GM23338 (cell line): Measurements from ENCODE around the gene ACTR5. TPM values are rescaled to one million over a fixed set of nuclear protein-coding genes. Genes with fewer than 3 reads are reported as not detected.

Experiments used
- ATAC-seq: fragments of 200-7000 bp; cut with Tn5 transposase; 3 replicates; pipeline ENCODE4 v1.9.1; 2020
- DNase-seq: peaks from one replicate; pipeline ENCODE4 v3.0.0-alpha.2; 2015; ENCODE audit warnings: low spot score
- H2AFZ ChIP-seq: fragments of 200-600 bp; sonication (generic); 2 replicates; pipeline ENCODE4 v1.8.0; 2016; ENCODE audit warnings: antibody characterized with exemption, mild to moderate bottlenecking, moderate library complexity
- H3F3A ChIP-seq: fragments of 200-600 bp; sonication (generic); replicated peaks from 2 replicates; pipeline ENCODE4 v1.8.0; 2017; ENCODE audit warnings: antibody characterized with exemption, mixed run types, low read depth
- H3K27ac ChIP-seq: fragments of 200-600 bp; sonication (generic); 2 replicates; pipeline ENCODE4 v1.6.1; 2016; ENCODE audit warnings: low read depth
- H3K27me3 ChIP-seq: fragments of 200-600 bp; sonication (generic); 2 replicates; pipeline ENCODE4 v1.8.0; 2016; ENCODE audit warnings: mild to moderate bottlenecking, mixed run types, moderate library complexity; ENCODE audit not compliant: insufficient read depth
- H3K36me3 ChIP-seq: fragments of 200-600 bp; sonication (generic); 2 replicates; pipeline ENCODE4 v1.8.0; 2016; ENCODE audit warnings: mild to moderate bottlenecking; ENCODE audit not compliant: insufficient read depth
- H3K4me1 ChIP-seq: fragments of 200-600 bp; sonication (generic); 2 replicates; pipeline ENCODE4 v1.8.0; 2016; ENCODE audit warnings: mild to moderate bottlenecking, moderate library complexity; ENCODE audit not compliant: insufficient read depth
- H3K4me2 ChIP-seq: fragments of 200-600 bp; sonication (generic); 2 replicates; pipeline ENCODE4 v1.7.1; 2017; ENCODE audit warnings: mixed run types
- H3K4me3 ChIP-seq: fragments of 200-600 bp; sonication (generic); 2 replicates; pipeline ENCODE4 v1.6.1; 2016; ENCODE audit warnings: mixed run types
- H3K79me2 ChIP-seq: fragments of 200-600 bp; sonication (generic); replicated peaks from 2 replicates; pipeline ENCODE4 v1.8.0; 2017; ENCODE audit warnings: mild to moderate bottlenecking; ENCODE audit not compliant: insufficient read depth
- H3K9me2 ChIP-seq: fragments of 200-600 bp; sonication (generic); 2 replicates; pipeline ENCODE4 v1.8.0; 2017; ENCODE audit not compliant: insufficient read depth
- H4K20me1 ChIP-seq: fragments of 200-600 bp; sonication (generic); replicated peaks from 2 replicates; pipeline ENCODE4 v1.8.0; 2017; ENCODE audit warnings: mild to moderate bottlenecking; ENCODE audit not compliant: insufficient read depth
- H3K27ac Mint-ChIP-seq: 2 replicates; pipeline ENCODE4 v1.8.0; 2020; ENCODE audit warnings: inconsistent platforms, mild to moderate bottlenecking, moderate library complexity, mixed read lengths
- H3K27me3 Mint-ChIP-seq: 3 replicates; pipeline ENCODE4 v1.8.0; 2022; ENCODE audit warnings: low read depth, mild to moderate bottlenecking, moderate library complexity, mixed read lengths, inconsistent platforms; ENCODE audit not compliant: insufficient read depth, poor library complexity
- H3K36me3 Mint-ChIP-seq: 3 replicates; pipeline ENCODE4 v1.8.0; 2021; ENCODE audit warnings: low read depth, mild to moderate bottlenecking, inconsistent platforms, moderate library complexity, mixed read lengths
- H3K4me1 Mint-ChIP-seq: 3 replicates; pipeline ENCODE4 v1.8.0; 2020; ENCODE audit warnings: mild to moderate bottlenecking, inconsistent platforms, mixed read lengths
- H3K4me3 Mint-ChIP-seq: 3 replicates; pipeline ENCODE4 v1.8.0; 2021; ENCODE audit warnings: moderate library complexity, mild to moderate bottlenecking, inconsistent platforms, mixed read lengths
- H3K9me3 Mint-ChIP-seq: 3 replicates; pipeline ENCODE4 v1.8.0; 2020; ENCODE audit warnings: moderate library complexity, mild to moderate bottlenecking, inconsistent platforms, mixed read lengths
- EZH2phosphoT487 ChIP-seq: fragments of 200-600 bp; sonication (generic); IDR thresholded peaks from one replicate; pipeline ENCODE4 v1.8.1; 2018; ENCODE audit warnings: antibody characterized with exemption; ENCODE audit not compliant: unreplicated experiment
- NANOG ChIP-seq: IDR thresholded peaks from 2 replicates; pipeline ENCODE4 v1.6.1; 2016; ENCODE audit warnings: antibody characterized with exemption, borderline replicate concordance
- ZNF114 ChIP-seq: fragments of 250-450 bp; sonication (Bioruptor Pico); IDR thresholded peaks from 2 replicates; pipeline ENCODE4 v1.5.0; 2020; ENCODE audit warnings: mild to moderate bottlenecking, moderate library complexity
- ZNF331 ChIP-seq: fragments of 250-450 bp; sonication (Bioruptor Pico); IDR thresholded peaks from 2 replicates; pipeline ENCODE4 v1.5.0; 2020; ENCODE audit warnings: low read depth, mild to moderate bottlenecking, moderate library complexity
- polyA plus RNA-seq: library from polyadenylated mRNA; unstranded; fragments of >200 nt; fragmentation: Nextera tagmentation; extraction: Ambion mirVana; gene quantifications from 2 replicates; pipeline ENCODE4 v1.2.1, GENCODE V29; 2016
- total RNA-seq: library from RNA; depleted of rRNA; stranded (reverse); fragments of >200 nt; shearing (Covaris generic); gene quantifications from 2 replicates; pipeline ENCODE4 v1.2.3, GENCODE V29; 2014
- TF ChIP-seq, protein P1 (sequence below): fragments of 250-450 bp; sonication (Bioruptor Pico); IDR thresholded peaks from 2 replicates; pipeline ENCODE4 v1.5.0; 2020; ENCODE audit warnings: mild to moderate bottlenecking, moderate library complexity
- TF ChIP-seq, protein P2 (sequence below): IDR thresholded peaks from one replicate; pipeline ENCODE4 v1.6.1; 2018; ENCODE audit warnings: antibody characterized with exemption; ENCODE audit not compliant: unreplicated experiment
- TF ChIP-seq, protein P3 (sequence below): IDR thresholded peaks from 2 replicates; pipeline ENCODE4 v1.6.1; 2016; ENCODE audit warnings: antibody characterized with exemption

ACTR5 gene
- total and polyA plus RNA-seq, 2 experiments from 2014 or later = 8.4 to 21.8 TPM

DNA sequence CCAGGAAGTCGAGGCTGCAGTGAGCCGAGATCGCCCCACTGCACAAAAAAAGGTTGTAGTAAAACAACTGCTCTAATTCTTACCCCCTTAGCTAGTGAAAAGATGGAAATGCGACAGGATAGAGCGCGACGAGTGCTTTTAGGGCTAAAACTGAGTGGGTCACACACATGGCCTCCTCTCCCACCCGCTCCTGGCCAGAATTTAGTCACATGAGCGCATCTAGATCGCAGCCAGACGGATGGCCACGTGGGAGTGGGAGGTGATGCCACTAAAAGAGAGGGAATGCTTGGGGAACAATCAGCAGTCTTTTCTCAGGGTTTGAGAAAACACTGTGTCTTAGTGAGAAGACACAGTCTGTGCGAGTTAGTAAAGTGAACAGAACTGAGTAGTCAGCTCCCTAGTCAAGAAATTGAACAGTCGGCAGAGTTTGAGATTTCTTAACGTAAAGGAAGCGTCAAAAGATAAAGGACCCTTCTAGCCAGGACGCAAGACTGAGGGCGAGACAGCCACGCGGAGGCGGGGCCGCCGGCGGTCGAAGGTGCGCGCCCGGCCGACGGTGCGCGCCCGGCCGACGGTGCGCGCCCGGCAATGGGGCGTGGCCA, 664 bp upstream of the ACTR5 start:
- no peak overlapping the region for H3K27ac Mint-ChIP-seq
- H3K4me1 Mint-ChIP-seq = peaks cover 16% of the 10 kb centered on the region
- peaks cover 17% of the 10 kb centered on the region for H4K20me1 ChIP-seq
- peaks cover 10% of the 10 kb centered on the region; the same call in 1 of the 2 replicates for H3K4me1 ChIP-seq
- peaks cover 6% of the 10 kb centered on the region; the same call in 1 of the 2 replicates for H3K36me3 ChIP-seq
- peak; percentile 82 for ATAC-seq
- peaks cover 3% of the 10 kb centered on the region; the same call in 1 of the 3 replicates for H3K9me3 Mint-ChIP-seq
- peaks cover 23% of the 10 kb centered on the region for H3K27me3 ChIP-seq
- H3K36me3 Mint-ChIP-seq = peaks cover 8% of the 10 kb centered on the region; the same call in 1 of the 3 replicates
- peak overlapping the region; percentile 98 for H3K4me3 Mint-ChIP-seq
- peaks cover 30% of the 10 kb centered on the region for H3K27me3 Mint-ChIP-seq
- TF ChIP-seq, protein P1, sequence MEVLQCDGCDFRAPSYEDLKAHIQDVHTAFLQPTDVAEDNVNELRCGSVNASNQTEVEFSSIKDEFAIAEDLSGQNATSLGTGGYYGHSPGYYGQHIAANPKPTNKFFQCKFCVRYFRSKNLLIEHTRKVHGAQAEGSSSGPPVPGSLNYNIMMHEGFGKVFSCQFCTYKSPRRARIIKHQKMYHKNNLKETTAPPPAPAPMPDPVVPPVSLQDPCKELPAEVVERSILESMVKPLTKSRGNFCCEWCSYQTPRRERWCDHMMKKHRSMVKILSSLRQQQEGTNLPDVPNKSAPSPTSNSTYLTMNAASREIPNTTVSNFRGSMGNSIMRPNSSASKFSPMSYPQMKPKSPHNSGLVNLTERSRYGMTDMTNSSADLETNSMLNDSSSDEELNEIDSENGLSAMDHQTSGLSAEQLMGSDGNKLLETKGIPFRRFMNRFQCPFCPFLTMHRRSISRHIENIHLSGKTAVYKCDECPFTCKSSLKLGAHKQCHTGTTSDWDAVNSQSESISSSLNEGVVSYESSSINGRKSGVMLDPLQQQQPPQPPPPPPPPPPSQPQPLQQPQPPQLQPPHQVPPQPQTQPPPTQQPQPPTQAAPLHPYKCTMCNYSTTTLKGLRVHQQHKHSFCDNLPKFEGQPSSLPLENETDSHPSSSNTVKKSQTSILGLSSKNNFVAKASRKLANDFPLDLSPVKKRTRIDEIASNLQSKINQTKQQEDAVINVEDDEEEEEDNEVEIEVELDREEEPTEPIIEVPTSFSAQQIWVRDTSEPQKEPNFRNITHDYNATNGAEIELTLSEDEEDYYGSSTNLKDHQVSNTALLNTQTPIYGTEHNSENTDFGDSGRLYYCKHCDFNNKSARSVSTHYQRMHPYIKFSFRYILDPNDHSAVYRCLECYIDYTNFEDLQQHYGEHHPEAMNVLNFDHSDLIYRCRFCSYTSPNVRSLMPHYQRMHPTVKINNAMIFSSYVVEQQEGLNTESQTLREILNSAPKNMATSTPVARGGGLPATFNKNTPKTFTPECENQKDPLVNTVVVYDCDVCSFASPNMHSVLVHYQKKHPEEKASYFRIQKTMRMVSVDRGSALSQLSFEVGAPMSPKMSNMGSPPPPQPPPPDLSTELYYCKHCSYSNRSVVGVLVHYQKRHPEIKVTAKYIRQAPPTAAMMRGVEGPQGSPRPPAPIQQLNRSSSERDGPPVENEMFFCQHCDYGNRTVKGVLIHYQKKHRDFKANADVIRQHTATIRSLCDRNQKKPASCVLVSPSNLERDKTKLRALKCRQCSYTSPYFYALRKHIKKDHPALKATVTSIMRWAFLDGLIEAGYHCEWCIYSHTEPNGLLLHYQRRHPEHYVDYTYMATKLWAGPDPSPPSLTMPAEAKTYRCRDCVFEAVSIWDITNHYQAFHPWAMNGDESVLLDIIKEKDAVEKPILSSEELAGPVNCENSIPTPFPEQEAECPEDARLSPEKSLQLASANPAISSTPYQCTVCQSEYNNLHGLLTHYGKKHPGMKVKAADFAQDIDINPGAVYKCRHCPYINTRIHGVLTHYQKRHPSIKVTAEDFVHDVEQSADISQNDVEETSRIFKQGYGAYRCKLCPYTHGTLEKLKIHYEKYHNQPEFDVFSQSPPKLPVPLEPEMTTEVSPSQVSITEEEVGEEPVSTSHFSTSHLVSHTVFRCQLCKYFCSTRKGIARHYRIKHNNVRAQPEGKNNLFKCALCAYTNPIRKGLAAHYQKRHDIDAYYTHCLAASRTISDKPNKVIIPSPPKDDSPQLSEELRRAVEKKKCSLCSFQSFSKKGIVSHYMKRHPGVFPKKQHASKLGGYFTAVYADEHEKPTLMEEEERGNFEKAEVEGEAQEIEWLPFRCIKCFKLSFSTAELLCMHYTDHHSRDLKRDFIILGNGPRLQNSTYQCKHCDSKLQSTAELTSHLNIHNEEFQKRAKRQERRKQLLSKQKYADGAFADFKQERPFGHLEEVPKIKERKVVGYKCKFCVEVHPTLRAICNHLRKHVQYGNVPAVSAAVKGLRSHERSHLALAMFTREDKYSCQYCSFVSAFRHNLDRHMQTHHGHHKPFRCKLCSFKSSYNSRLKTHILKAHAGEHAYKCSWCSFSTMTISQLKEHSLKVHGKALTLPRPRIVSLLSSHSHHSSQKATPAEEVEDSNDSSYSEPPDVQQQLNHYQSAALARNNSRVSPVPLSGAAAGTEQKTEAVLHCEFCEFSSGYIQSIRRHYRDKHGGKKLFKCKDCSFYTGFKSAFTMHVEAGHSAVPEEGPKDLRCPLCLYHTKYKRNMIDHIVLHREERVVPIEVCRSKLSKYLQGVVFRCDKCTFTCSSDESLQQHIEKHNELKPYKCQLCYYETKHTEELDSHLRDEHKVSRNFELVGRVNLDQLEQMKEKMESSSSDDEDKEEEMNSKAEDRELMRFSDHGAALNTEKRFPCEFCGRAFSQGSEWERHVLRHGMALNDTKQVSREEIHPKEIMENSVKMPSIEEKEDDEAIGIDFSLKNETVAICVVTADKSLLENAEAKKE (CRISPR knock-in tag) = no peak
- no peak for TF ChIP-seq ZNF114
- DNase-seq = no peak
- no peak overlapping the region for H3K27ac ChIP-seq
- 0 out of 2 replicates have a peak, but pooled peaks cover 4% of the 10 kb centered on the region for H3F3A ChIP-seq
- peak overlapping the region; percentile 94 for H2AFZ ChIP-seq
- peaks cover 5% of the 10 kb centered on the region; the same call in 1 of the 2 replicates for H3K9me2 ChIP-seq
- H3K4me3 ChIP-seq = peak overlapping the region; percentile 80
- peaks cover 30% of the 10 kb centered on the region for H3K79me2 ChIP-seq
- peak overlapping the region; percentile 71 for H3K4me2 ChIP-seq

DNA sequence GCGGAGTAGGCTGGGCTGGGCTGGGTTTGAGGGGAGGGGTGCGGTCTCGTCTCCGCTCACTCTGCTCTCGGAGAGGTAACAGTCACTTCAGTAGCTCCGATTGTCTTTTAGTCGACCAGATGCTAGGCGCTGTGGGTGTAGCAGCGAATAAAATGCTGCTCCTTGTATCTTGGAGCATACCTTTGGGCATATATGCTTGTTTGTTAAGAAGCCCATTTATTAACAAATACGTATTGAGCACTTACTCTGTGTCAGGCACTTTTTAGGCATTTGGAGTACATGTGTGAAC, 545 bp downstream of the ACTR5 start:
- Mint-ChIP-seq H3K36me3 (peaks cover 11% of the 10 kb centered on the region; the same call in 2 of the 3 replicates), H3K4me1 (peaks cover 16% of the 10 kb centered on the region), H3K27me3 (peaks cover 30% of the 10 kb centered on the region), H3K27ac (no peak overlapping the region), H3K4me3 (peak overlapping the region; percentile 87), H3K9me3 (peaks cover 3% of the 10 kb centered on the region; the same call in 1 of the 3 replicates)
- H3K27me3 ChIP-seq = peaks cover 23% of the 10 kb centered on the region
- peak; percentile 85; the same call in 2 of the 3 replicates for ATAC-seq
- H3K27ac ChIP-seq = no peak overlapping the region
- H3F3A ChIP-seq = 0 out of 2 replicates have a peak, but pooled peaks cover 4% of the 10 kb centered on the region
- H2AFZ ChIP-seq = peak overlapping the region; percentile 99; the same call in 1 of the 2 replicates
- peaks cover 10% of the 10 kb centered on the region; the same call in 1 of the 2 replicates for H3K4me1 ChIP-seq
- peaks cover 10% of the 10 kb centered on the region; the same call in 1 of the 2 replicates for H3K36me3 ChIP-seq
- H3K4me3 ChIP-seq = peak overlapping the region; percentile 80
- peaks cover 5% of the 10 kb centered on the region; the same call in 1 of the 2 replicates for H3K9me2 ChIP-seq
- H4K20me1 ChIP-seq = peaks cover 17% of the 10 kb centered on the region
- DNase-seq = peak; percentile 79
- peaks cover 30% of the 10 kb centered on the region for H3K79me2 ChIP-seq
- peak overlapping the region; percentile 93 for H3K4me2 ChIP-seq
- TF ChIP-seq EZH2phosphoT487 = no peak
- TF ChIP-seq, protein P2, sequence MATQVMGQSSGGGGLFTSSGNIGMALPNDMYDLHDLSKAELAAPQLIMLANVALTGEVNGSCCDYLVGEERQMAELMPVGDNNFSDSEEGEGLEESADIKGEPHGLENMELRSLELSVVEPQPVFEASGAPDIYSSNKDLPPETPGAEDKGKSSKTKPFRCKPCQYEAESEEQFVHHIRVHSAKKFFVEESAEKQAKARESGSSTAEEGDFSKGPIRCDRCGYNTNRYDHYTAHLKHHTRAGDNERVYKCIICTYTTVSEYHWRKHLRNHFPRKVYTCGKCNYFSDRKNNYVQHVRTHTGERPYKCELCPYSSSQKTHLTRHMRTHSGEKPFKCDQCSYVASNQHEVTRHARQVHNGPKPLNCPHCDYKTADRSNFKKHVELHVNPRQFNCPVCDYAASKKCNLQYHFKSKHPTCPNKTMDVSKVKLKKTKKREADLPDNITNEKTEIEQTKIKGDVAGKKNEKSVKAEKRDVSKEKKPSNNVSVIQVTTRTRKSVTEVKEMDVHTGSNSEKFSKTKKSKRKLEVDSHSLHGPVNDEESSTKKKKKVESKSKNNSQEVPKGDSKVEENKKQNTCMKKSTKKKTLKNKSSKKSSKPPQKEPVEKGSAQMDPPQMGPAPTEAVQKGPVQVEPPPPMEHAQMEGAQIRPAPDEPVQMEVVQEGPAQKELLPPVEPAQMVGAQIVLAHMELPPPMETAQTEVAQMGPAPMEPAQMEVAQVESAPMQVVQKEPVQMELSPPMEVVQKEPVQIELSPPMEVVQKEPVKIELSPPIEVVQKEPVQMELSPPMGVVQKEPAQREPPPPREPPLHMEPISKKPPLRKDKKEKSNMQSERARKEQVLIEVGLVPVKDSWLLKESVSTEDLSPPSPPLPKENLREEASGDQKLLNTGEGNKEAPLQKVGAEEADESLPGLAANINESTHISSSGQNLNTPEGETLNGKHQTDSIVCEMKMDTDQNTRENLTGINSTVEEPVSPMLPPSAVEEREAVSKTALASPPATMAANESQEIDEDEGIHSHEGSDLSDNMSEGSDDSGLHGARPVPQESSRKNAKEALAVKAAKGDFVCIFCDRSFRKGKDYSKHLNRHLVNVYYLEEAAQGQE = no peak
- TF ChIP-seq, protein P3, sequence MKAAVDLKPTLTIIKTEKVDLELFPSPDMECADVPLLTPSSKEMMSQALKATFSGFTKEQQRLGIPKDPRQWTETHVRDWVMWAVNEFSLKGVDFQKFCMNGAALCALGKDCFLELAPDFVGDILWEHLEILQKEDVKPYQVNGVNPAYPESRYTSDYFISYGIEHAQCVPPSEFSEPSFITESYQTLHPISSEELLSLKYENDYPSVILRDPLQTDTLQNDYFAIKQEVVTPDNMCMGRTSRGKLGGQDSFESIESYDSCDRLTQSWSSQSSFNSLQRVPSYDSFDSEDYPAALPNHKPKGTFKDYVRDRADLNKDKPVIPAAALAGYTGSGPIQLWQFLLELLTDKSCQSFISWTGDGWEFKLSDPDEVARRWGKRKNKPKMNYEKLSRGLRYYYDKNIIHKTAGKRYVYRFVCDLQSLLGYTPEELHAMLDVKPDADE = no peak
- no peak for TF ChIP-seq ZNF331 (CRISPR knock-in tag)
- TF ChIP-seq NANOG = no peak
